HCT116 (cell line): ENCODE measurements around the gene TNIK.

Experiments
- TF ChIP-seq, protein P1 (sequence below): IDR thresholded peaks from 2 replicates; pipeline ENCODE4 v1.6.1; 2011; ENCODE audit warnings: mild to moderate bottlenecking, low read length, moderate library complexity; ENCODE audit not compliant: insufficient replicate concordance; ENCODE audit errors: extremely low read depth
- TF ChIP-seq, protein P2 (sequence below), 3 experiments: fragments of 200-600 bp in 1 of 3; sonication (generic) in 1 of 3; IDR thresholded peaks in 2 of 3; conservative IDR thresholded peaks in 1 of 3; 2 replicates each; pipeline ENCODE4 v1.5.1; 2012 to 2017; ENCODE audit warnings: low read depth in 2 of 3, low read length in 2 of 3, antibody characterized with exemption in 1 of 3, borderline replicate concordance in 1 of 3, control low read depth in 1 of 3, mild to moderate bottlenecking in 1 of 3, mixed read lengths in 1 of 3, mixed run types in 1 of 3, moderate library complexity in 1 of 3; ENCODE audit not compliant: insufficient read depth in 1 of 3

DNA sequence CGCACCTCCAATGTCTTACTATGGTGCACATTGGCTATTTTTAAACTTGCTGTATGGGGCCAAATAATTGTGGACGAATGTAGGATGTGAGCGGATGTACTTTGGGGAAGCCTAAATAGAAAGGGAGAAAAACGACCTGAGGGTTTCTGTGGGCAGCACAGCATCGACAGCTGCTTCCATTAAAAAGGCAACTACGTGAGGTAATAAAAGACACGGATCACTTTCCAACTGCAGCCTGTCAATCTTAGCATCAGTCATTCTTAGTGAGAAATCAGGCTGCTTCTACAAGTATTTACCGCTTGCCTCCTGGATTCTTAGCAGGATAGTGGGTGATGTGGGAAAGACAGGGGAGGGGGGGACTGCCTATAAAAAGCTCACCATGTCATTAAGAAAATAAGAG lies 247.0 kb downstream of the TNIK start:
- TF ChIP-seq, protein P1, sequence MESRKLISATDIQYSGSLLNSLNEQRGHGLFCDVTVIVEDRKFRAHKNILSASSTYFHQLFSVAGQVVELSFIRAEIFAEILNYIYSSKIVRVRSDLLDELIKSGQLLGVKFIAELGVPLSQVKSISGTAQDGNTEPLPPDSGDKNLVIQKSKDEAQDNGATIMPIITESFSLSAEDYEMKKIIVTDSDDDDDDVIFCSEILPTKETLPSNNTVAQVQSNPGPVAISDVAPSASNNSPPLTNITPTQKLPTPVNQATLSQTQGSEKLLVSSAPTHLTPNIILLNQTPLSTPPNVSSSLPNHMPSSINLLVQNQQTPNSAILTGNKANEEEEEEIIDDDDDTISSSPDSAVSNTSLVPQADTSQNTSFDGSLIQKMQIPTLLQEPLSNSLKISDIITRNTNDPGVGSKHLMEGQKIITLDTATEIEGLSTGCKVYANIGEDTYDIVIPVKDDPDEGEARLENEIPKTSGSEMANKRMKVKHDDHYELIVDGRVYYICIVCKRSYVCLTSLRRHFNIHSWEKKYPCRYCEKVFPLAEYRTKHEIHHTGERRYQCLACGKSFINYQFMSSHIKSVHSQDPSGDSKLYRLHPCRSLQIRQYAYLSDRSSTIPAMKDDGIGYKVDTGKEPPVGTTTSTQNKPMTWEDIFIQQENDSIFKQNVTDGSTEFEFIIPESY = no peak
- TF ChIP-seq, protein P2, sequence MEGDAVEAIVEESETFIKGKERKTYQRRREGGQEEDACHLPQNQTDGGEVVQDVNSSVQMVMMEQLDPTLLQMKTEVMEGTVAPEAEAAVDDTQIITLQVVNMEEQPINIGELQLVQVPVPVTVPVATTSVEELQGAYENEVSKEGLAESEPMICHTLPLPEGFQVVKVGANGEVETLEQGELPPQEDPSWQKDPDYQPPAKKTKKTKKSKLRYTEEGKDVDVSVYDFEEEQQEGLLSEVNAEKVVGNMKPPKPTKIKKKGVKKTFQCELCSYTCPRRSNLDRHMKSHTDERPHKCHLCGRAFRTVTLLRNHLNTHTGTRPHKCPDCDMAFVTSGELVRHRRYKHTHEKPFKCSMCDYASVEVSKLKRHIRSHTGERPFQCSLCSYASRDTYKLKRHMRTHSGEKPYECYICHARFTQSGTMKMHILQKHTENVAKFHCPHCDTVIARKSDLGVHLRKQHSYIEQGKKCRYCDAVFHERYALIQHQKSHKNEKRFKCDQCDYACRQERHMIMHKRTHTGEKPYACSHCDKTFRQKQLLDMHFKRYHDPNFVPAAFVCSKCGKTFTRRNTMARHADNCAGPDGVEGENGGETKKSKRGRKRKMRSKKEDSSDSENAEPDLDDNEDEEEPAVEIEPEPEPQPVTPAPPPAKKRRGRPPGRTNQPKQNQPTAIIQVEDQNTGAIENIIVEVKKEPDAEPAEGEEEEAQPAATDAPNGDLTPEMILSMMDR (IDR thresholded peaks at IDR 0.05 in 2 of 3, conservative IDR thresholded peaks at IDR 0.05 in 1 of 3; ENCODE audit: borderline replicate concordance in 1 of 3, insufficient read depth in 1 of 3, low read depth in 2 of 3, low read length in 2 of 3) = no peak
